Hindlimb muscle (tissue), 1 donor: ENCODE results near the gene TRIOBP. TPM values are rescaled to one million over a fixed set of nuclear protein-coding genes. Genes with fewer than 3 reads are reported as not detected.
A peak's percentile ranks its signal among the peaks of the same experiment; 100 is the strongest.
"Not testable (repeated sequence)": the region's sequence is repeated elsewhere in the genome, so short reads cannot be mapped to it uniquely, and the experiment has no call there.

ENCODE experiments used
- DNase-seq: peaks from one replicate; pipeline ENCODE4 v3.0.0-alpha.2; 2013
- polyA plus RNA-seq: library from polyadenylated mRNA; unstranded; fragments of 120-200 nt; gene quantifications from one replicate; pipeline ENCODE4 v1.2.1, GENCODE V29; 2013; ENCODE audit not compliant: insufficient read length

The TRIOBP gene
- polyA plus RNA-seq, 1 donor: 52.7 TPM

DNA sequence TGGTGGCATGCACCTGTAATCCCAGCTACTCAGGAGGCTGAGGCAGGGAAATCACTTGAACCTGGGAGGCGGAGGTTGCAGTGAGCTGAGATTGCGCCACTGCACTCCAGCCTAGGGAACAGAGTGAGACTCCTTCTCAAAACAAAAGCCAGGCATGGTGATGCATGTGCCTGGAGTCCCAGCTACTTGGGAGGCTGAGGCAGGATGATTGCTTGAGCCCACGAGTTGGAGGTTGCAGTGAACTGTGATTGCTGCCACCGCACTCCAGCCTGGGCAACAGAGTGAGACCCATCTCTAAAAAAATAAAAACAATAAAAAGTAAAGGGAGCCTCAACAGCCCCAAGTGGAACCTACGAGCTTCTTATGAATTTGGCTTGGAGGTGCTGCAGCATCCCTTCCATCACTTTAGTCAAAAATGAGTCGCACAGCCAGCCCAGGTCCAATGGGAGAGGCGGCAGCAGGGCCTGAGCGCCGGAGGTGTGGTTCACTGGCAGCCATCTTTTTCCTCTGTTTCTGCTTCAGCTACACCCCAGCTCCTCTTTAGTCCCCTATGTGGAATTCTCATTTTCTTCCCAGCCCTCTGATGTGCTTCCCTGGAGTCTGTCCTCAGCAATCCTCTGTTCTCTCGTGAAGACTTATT lies 81.6 kb downstream of the TRIOBP start:
- no peak for DNase-seq

DNA sequence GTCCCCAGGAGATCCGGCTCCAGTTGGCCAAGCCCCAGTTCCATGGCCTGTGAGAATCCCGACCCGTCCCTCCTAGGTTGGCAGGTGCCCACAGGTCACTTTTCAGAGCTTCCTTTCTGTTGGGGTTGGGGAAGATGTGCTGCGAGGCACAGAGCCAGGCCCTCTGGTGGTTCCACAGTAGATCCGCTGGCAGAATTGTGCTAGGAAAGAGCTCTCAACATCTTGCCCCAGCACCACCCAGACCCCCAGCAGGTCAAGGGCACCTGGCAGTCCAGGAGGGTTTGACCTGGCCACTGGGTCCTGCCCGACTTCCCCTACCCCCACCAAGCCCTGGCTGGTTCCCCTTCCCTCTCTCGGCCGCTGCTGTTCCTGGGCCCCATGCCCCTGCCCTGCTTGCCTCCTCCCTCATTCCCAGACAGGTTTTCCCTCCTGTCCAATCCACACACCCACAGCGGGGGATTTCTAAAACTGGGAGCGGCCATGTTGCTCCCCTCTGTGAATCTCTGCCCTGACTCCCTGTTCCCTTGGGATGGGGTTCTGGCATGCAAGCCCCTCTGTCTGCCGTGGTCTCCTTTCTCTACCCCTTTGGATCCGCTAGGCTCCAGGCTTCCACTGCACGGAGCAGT lies 84.7 kb downstream of the TRIOBP start:
- no peak for DNase-seq

DNA sequence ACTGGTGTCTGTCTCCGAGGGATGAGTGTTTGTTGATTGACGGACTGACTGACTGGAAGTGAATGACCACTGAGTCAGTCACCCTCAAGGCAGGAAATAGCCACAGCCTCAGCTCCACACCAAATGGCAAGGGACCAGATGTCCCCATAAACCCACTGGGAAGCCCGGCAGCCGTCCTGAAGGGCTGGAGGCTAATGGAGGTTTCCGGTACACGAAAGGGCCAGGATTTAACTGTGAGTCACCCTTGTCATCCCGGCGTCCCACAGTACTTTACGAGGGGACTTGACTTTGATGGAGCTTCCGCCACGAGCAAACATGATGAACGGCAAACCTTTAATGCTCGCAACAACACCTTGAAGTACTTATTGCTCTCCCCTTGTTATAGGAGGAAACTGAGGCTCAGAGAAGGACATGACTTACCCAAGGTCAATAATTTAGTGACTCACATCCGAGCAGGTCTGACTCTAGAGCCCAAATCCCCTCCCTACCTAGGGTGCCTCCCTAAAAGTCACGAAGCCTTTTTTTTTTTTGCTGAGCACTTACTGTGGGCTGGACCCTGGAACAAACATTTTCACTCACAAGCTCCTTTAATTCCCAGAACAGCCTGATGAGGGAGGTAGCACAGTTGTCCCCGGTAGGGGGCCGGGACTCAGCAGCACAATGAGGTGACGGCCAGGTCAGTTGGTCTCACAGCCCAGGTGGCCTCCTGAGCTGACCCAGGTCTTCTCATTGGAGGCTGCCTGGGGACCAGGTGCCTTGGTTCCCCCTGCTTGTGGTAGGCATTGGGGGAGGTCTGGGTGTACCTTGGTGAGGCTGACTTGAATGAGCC lies 85.7 kb downstream of the TRIOBP start:
- DNase-seq: no peak

DNA sequence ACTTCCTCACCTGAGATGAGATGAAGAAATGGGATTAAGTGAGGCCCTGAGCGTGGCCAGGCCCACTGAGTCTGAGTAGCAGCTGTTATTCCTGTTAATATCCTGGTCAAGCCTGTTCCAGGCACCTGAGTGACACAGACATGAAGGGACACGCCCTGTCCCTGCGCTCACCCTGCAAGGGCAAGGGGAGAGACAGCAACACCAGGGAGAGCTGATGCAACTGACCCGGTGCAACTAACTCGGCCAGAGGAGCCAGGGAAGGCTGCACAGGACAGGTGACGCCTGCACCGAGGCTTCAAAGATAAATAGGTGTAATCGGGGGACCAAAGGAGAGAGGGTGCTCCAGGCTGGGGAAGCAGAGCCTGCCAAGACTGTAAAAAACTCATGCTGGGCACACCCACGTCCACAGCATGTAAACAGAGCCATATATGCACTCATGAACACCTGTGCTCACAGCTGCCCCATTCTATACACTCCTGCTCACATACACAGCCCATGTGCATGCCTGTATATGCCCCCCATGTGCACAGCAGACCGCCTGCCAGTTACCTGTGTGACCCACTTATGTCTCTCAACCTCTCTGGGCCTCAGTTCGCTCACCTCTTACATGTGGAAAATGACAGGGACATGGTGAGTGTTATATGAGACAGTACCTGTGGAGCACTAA lies 88.1 kb downstream of the TRIOBP start:
- DNase-seq: no peak

DNA sequence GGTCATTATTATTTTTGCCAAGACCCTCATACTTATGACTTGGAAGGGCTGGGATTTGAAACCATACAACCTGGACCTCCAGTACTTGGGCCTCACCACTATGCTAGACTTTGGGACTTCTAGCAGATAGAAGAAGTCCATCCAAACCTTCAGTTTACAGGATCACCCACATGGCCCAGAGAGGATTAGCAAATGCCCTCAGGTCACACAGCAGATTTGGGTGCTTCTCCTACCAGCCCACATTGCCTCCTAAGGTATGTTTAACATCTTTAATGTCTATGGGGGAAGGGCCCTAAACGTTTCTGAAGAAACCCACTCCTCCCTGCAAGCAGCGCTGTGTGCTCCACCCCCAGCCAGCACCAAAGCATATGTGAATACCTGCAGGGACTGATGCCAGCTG lies 93.4 kb downstream of the TRIOBP start:
- DNase-seq: no peak

DNA sequence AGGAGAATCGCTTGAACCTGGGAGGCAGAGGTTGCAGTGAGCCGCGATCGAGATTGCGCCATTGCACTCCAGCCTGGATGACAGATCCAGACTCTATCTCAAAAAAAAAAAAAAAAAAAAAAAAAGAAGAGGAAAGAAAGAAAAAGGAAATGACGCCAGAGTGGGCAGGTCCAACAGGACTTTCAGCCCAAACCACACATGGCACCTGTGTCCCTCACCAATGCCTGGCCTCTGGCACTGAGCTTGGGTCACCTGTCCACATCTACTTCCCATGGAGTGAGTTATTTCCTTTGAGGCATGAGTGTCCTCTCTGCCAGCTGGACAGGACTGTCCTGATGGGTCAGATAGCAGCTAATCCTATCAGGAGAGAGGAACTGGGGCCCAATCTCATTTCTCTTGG lies 95.6 kb downstream of the TRIOBP start:
- no peak for DNase-seq

DNA sequence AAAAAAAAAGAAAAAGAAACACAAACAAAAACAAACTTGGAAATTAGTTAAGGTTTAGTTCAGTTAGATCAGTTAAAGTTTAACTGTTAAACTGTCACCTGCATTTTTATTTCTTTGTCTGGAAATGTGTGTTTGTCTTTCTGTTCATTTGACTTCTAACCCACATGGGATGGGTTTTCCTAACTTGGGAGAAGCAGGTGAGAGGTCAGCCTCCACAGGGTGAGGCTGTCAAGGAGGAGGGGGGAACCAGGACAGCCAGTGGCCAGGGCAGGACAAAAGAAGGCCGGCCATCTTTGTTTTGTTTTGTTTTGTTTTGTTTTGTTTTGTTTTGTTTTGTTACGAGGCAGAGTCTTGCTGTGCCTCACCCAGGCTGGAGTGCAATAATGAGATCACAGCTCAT lies 97.5 kb downstream of the TRIOBP start:
- DNase-seq: no peak

DNA sequence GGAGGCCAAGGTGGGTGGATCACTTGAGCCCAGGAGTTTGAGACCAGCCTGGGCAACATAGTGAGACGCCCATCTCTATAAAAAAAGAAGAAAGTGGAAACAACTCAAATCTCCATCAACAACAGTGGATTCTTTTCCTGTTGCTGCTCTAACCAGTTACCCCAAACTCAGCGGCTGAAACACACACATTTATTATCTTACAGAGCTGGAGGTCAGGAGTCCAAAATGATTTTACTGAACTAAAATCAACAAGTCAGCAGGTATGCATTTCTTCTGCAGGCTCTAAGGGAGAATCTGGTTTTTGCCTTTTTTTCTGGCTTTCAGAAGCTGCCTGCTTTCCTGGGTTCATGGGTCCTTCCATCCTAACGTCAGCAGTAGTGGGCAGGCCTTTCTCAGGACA lies 99.2 kb downstream of the TRIOBP start:
- DNase-seq: no peak

DNA sequence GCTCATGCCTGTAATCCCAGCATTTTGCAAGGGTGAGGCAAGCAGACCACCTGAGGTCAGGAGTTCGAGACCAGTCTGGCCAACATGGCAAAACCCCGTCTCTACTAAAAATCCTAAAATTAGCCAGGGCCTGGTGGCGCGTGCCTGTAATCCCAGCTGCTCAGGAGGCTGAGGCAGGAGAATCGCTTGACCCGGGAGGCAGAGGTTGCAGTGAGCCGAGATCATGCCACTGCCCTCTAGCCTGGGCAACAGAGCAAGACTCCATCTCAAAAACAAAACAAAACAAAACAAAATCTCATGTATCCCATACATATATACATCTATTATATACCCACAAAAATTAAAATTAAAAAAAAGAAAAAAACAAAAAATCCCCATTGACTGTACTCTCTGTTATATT lies 100.4 kb downstream of the TRIOBP start:
- not testable (repeated sequence) for DNase-seq

DNA sequence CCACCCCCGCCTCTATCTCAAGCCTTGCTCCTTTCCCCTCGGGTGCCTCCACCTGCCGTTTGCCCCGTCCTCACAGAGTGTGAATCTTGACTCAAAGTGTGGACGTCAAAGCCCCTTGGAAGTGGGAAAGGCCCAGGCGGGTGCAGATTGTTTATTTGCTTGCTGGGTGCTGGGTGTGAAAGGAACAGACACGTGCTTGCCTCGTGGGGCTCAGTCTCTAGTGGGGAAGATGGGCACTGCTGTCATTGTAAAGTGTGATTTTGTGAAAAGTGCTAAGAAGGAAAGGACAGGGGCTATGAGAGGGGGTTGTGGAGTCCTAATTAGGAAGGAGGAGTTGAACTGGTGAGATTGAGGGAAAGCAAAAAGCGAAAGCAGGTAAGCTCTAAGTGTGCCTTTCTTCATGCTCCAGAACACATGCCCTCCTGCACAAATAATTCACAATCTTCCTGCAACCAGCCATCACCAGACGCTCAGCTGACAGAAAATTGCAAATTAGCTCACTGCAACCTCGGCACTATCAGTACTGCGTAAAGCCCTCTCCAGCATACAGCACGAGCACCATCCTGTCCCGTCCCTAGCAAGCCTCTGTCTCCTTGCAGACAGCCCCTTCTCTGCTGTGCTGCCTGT lies 101.1 kb downstream of the TRIOBP start:
- DNase-seq: no peak

DNA sequence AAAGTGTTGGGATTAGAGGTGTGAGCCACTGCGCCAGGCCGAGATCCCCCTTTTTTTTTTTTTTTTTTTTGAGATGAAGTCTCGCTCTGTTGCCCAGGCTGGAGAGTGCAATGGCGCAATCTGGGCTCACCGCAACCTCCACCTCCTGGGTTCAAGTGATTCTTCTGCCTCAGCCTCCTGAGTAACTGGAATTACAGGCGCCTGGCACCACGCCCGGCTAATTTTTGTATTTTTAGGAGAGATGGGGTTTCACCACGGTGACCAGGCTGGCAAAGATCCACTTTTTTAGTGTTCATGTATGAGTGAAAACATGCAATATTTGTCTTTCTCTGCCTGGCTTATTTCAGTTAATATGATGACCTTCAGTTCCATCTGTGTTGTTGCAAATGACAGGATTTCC lies 103.1 kb downstream of the TRIOBP start:
- DNase-seq: not testable (repeated sequence)

DNA sequence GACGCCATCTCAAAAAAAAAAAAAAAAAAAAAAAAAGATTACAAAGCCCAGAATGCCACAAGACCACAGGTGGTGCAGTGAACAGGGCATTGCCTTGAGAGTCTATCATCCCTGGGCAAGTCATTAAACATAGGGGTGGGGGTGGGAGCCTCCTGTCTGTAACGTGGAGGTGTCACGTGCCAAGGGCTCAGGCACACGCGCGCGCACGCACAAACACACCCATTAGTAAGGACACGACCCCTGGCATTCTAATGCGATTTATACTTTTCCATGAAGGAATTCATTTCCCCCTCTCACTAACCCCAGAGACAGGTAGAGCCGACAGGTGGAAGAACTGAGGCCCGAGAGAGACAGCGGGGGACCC lies 105.1 kb downstream of the TRIOBP start:
- no peak for DNase-seq

DNA sequence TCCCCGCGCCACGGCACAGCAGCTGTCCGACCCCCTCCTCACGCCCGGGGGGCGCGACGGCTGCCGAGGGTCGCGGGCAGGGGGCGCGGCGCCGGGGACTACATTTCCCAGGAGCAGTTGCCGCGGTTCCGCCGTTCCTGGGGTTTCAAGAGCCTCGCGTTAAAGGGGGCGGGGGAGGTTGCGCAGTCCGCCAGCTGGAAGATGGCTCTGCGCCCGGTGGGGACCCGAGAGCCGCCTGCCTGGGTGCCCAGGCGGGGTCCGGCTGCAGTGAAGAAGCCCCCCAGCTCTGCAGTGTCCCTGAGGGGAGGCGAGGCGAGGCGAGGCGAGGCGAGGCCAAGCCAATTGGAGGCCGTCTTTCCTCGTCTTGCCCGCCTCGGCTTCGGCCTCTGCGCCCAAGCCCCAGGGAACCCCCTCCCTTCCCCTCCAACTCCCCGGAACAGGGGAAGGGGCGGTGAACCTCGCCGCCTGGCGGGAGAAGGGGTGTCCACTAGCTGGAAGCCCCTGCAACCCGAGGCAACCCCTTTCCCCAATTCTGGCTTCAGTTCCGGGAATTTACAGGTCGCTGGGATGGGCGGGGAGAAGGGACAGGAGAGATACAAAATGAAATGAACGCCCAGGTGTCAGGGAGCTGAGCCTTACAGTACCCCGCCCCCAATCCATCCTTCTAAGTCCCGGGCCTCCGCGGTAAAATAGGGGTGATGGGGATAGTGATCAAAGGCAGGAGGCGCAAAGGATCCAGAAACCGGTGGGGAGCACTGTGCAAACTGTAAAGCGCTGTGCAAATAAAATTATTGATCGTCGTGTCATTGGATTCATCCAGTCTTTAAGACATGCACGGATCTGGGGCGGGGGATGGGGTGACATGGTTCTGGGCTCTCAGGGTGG lies 105.7 kb downstream of the TRIOBP start:
- peak; percentile 74 for DNase-seq

DNA sequence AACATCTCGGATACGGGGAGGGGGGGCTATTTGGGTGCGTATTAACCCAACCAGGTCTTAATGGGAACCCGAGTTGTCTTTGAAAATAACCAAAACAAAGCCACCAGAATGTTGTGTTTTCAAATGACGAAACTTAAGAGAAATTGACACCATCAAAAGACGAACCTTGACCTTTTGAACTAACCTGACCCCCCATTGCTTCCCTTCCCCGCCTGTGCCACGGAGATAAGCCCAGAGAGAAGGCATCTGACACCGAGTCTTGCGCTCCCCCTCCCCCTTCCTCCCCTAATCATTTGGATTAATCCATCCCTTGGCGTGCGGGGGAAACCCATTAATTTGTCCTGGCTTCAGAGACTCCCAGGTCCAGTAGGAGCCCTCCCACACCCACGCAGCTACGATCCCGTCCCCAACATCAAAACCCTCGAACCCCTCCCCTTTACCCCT lies 106.4 kb downstream of the TRIOBP start:
- DNase-seq: no peak

DNA sequence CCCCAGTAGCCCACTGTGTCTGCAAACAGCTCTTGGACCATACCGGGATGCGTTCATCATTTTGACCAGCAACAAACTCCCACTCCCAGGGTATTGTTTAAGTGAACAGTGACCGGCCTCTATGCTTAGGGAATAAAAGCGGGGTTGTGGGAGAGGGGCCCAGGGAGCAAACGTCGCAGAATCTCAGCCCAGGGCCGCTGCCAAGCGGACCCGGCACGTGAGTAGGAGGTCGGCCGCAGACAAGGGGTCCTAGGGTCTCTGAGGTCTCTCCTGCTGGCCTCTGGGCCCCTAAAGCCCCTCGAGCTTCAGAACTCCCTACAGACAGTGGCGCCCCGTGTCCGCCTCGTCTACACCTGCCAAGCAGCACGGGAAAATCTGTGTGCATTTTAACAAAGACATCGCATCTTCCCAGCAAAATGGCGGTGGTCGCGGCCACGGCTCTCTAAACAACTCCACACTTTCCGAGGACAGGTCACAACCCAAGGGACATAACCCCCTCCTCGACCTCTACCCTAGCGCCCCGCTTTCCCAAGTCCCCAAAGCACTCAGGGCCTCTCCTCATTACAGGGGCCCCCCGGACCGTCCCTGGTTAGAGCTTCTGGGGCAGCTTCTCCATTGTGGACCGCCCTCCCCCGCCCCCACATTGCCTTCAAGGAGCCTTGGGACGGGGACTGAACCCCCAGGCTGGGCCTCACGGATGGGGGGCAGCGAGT lies 106.9 kb downstream of the TRIOBP start:
- DNase-seq: no peak

DNA sequence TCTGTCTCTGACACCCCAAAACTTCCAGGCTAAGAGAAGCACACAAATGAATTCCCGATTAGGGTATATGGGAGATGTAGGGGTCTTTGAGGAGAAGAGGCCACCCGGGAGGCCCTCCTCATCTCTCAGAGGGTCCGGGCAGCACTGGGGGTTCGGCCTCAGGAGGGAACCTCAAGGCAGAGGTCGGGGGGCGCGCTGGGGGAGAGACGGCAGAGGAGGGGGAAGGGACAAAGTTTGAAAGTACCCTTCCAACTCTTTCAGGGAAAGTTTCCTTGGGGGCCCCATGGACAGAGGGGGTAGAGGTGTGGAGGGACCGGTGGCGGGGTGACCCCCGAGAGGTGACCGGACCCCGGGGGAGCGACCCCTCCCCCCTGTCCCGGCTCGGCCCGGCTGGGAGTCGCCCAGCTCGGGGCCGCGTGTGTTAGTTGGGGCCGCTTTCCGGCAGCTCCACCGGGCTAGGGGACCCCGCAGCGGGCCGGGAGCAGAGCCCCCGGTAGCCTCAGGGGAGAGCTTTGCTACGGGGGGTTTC lies 107.6 kb downstream of the TRIOBP start:
- no peak for DNase-seq

DNA sequence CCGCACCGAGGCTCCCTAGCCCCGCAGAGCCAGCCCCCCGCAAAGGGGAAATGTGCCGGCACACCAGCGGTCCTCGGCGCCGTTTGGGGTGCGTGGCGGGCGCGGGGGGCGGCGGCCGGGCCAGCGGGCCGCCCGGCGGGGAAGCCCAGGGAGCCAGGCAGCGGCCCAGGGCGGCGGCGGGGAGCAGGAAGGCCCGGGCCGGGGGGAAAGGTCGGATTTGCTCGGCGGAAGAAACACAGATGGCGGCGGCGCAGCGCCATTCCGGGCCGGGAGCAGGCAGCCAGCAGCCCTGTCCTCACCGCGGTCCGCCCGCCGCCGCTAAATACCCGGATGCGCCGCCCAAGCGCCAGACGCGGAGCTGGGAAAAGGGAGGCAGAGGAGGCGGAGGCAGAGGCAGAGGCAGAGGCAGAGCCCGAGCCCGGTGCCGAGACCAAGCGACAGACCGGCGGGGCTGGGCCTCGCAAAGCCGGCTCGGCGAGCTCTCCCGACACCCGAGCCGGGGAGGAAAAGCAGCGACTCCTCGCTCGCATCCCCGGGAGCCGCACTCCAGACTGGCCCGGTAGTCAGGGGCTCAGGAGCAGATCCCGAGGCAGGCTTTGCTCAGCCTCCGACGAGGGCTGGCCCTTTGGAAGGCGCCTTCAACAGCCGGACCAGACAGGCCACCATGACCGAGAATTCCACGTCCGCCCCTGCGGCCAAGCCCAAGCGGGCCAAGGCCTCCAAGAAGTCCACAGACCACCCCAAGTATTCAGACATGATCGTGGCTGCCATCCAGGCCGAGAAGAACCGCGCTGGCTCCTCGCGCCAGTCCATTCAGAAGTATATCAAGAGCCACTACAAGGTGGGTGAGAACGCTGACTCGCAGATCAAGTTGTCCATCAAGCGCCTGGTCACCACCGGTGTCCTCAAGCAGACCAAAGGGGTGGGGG lies 108.3 kb downstream of the TRIOBP start:
- DNase-seq: peak; percentile 91

DNA sequence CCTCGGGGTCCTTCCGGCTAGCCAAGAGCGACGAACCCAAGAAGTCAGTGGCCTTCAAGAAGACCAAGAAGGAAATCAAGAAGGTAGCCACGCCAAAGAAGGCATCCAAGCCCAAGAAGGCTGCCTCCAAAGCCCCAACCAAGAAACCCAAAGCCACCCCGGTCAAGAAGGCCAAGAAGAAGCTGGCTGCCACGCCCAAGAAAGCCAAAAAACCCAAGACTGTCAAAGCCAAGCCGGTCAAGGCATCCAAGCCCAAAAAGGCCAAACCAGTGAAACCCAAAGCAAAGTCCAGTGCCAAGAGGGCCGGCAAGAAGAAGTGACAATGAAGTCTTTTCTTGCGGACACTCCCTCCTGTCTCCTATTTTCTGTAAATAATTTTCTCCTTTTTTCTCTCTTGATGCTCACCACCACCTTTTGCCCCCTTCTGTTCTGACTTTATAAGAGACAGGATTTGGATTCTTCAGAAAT lies 109.0 kb downstream of the TRIOBP start:
- DNase-seq: no peak
